Ovary (tissue), 9 donors: ENCODE results near the gene PARD3. TPM values are rescaled to one million over a fixed set of nuclear protein-coding genes. Genes with fewer than 3 reads are reported as not detected.

ENCODE experiments used
- DNase-seq, 5 donors: peaks; one replicate each; pipeline ENCODE4 v3.0.0-alpha.2; 2019 to 2020
- H3K27ac ChIP-seq, 2 donors: fragments of 200-600 bp; one replicate each; pipeline versions ENCODE4 v1.5.1 to v1.8.0; 2019 to 2022
- H3K27me3 ChIP-seq: fragments of 200-600 bp; one replicate; pipeline ENCODE4 v1.8.0; 2022
- H3K36me3 ChIP-seq: fragments of 200-600 bp; sonication (generic); one replicate; pipeline ENCODE4 v1.5.1; 2019
- H3K4me1 ChIP-seq: one replicate; pipeline ENCODE4 v1.8.1; 2013; ENCODE audit warnings: mild to moderate bottlenecking, moderate library complexity; ENCODE audit not compliant: insufficient read depth
- H3K4me3 ChIP-seq: fragments of 200-600 bp; sonication (generic); one replicate; pipeline ENCODE4 v1.5.1; 2017
- H3K9me3 ChIP-seq, 2 donors: fragments of 200-600 bp in 1 of 2; sonication (generic) in 1 of 2; one replicate each; pipeline versions ENCODE4 v1.5.1 to v1.8.1; 2013 to 2019; ENCODE audit warnings: mild to moderate bottlenecking in 1 of 2, moderate library complexity in 1 of 2
- EP300 ChIP-seq: sonication (generic); formaldehyde crosslinking; IDR thresholded peaks from one replicate; pipeline ENCODE4 v1.6.1; 2017; ENCODE audit warnings: antibody characterized with exemption
- POLR2A ChIP-seq: fragments of 450-650 bp; IDR thresholded peaks from one replicate; pipeline ENCODE4 v1.6.1; 2017; ENCODE audit warnings: antibody characterized with exemption, mild to moderate bottlenecking, moderate library complexity
- WGBS, 3 donors: extraction: QIAGEN DNeasy Blood & Tissue Kit in 1 of 3; methylation state at CpG; one replicate each; pipeline versions ENCODE4 v1.1.5 to v1.1.7; 2013 to 2017; 5-methylcytosine and 5-hydroxymethylcytosine counted together
- intact Hi-C, 4 donors: fragments of 100-400 bp; cut with DNase I; formaldehyde crosslinking; loops; one replicate each; pipeline versions ENCODE4 v1.11.0 to v1.15.1; 2022 to 2023
- polyA plus RNA-seq, 2 donors: library from polyadenylated mRNA; stranded (reverse); fragments of 200-250 nt in 1 of 2; fragments of 350-450 nt in 1 of 2; fragmentation: Illumina TruSeq in 1 of 2; extraction: RNeasy Lipid Tissue Mini Kit (QIAGEN cat#74804) in 1 of 2; gene quantifications; one replicate each; pipeline ENCODE4 v1.2.3, GENCODE V29; 2013 to 2014
- total RNA-seq, 7 donors: library from RNA; depleted of rRNA in 2 of 7; stranded (reverse); fragments of >200 nt in 2 of 7; fragmentation: NEBNext Ultra II Directional in 3 of 7; extraction: Animal tissue kit (Norgen Biotek cat#: 25700) in 3 of 7; gene quantifications; one replicate each; pipeline versions ENCODE4 v1.1.0 to v1.2.4, GENCODE V29; 2016 to 2023
- TF ChIP-seq, protein P1 (sequence below), 3 donors: fragments of 450-650 bp in 2 of 3; fragments of 200-600 bp in 1 of 3; IDR thresholded peaks; one replicate each; pipeline versions ENCODE4 v1.5.1 to v1.8.0; 2016 to 2022; ENCODE audit warnings: antibody characterized with exemption in 3 of 3, mild to moderate bottlenecking in 1 of 3
- donor health status: DM: no; HTN: no; CAD: no; lungs with moderate emphysema.
- donor health status: DM: no; HTN: no; CAD: no.
- donor health status: Bipolar disorder and iron deficiency.
- donor health status: DM: yes; HTN: yes; CAD: no.
- donor health status: DM: no; HTN: no; CAD: no.
- donor health status: DM: yes; HTN: yes; CAD: no.

PARD3 gene
- total and polyA plus RNA-seq, 9 donors: 31.8 to 92.3 (median 67.1) TPM

GRCh38 chr10:34812771-34813170 lies 2.3 kb downstream of the PARD3 start:
- Histone ChIP-seq H3K27ac (no peak overlapping the region), H3K9me3 (no peaks in the 10 kb centered on the region), H3K4me1 (peaks cover 24% of the 10 kb centered on the region)

GRCh38 chr10:34811968-34812514 lies 3.1 kb downstream of the PARD3 start:
- Histone ChIP-seq H3K36me3 (no peaks in the 10 kb centered on the region), H3K9me3 (no peaks in the 10 kb centered on the region), H3K27me3 (no peaks in the 10 kb centered on the region), H3K27ac (no peak overlapping the region), H3K4me1 (peaks cover 24% of the 10 kb centered on the region), H3K4me3 (no peak overlapping the region)
- no peak for DNase-seq
- intact Hi-C loops: loop anchor here (10.0 kb wide), 3 partner anchors 77 to 147 kb away; no protein-coding TSS in a partner anchor
- TF ChIP-seq, protein P1, sequence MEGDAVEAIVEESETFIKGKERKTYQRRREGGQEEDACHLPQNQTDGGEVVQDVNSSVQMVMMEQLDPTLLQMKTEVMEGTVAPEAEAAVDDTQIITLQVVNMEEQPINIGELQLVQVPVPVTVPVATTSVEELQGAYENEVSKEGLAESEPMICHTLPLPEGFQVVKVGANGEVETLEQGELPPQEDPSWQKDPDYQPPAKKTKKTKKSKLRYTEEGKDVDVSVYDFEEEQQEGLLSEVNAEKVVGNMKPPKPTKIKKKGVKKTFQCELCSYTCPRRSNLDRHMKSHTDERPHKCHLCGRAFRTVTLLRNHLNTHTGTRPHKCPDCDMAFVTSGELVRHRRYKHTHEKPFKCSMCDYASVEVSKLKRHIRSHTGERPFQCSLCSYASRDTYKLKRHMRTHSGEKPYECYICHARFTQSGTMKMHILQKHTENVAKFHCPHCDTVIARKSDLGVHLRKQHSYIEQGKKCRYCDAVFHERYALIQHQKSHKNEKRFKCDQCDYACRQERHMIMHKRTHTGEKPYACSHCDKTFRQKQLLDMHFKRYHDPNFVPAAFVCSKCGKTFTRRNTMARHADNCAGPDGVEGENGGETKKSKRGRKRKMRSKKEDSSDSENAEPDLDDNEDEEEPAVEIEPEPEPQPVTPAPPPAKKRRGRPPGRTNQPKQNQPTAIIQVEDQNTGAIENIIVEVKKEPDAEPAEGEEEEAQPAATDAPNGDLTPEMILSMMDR (IDR thresholded peaks at IDR 0.05): no peak
- 43 to 59% (median 56%) methylated on average over 1 of the region's 1 CpG for WGBS, 3 donors

More at GRCh38 chr10:34812771-34813170, 2.3 kb downstream of the PARD3 start:
- 63 to 66% (median 64%) methylated on average over 5 of the region's 5 CpGs for WGBS, 3 donors
- no peak for TF ChIP-seq EP300
- no peak for TF ChIP-seq POLR2A
- TF ChIP-seq, protein P1 (IDR thresholded peaks at IDR 0.05): no peak
- intact Hi-C loops: loop anchor here (10.0 kb wide), 3 partner anchors 78 to 148 kb away; no protein-coding TSS in a partner anchor
- Histone ChIP-seq H3K4me3 (peak overlapping the region; percentile 14), H3K36me3 (no peaks in the 10 kb centered on the region), H3K27me3 (no peaks in the 10 kb centered on the region)
- no peak for DNase-seq

- no peak for DNase-seq
- Histone ChIP-seq H3K27me3 (no peaks in the 10 kb centered on the region), H3K36me3 (no peaks in the 10 kb centered on the region), H3K4me1 (peaks cover 24% of the 10 kb centered on the region), H3K9me3 (no peaks in the 10 kb centered on the region), H3K27ac (no peak overlapping the region), H3K4me3 (no peak overlapping the region)
- WGBS, 3 donors: 82 to 86% (median 85%) methylated on average over 17 of the region's 17 CpGs
- TF ChIP-seq, protein P1 (IDR thresholded peaks at IDR 0.05): no peak
- TF ChIP-seq EP300 (no peak), POLR2A (no peak)
- intact Hi-C loops: loop anchor here (10.0 kb wide), 3 partner anchors 77 to 147 kb away; no protein-coding TSS in a partner anchor
Measured at GRCh38 chr10:34811126-34811967, 3.7 kb downstream of the PARD3 start.

DNA sequence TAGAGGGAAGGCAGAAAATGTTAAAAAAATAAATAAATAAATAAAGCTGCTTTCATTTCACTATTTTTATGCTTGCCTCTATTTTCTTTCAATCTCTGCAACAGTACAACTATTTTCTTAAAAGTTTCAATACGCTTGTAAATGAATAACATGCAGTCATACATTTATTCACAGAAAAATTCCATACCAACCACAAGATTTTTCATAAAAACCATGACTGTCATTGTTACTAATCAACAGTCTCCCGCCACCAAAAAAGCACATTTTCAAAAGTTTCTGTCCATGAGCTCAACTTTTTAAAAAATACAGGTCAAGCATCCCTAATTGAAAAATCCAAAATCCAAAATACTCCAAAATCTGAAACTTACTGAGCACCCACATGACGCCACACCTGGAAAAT lies 5.3 kb downstream of the PARD3 start:
- H3K4me3 ChIP-seq: no peak overlapping the region
- no peak overlapping the region for H3K27ac ChIP-seq

More for the DNA sequence above, 5.3 kb downstream of the PARD3 start:
- intact Hi-C loops: loop anchor here (10.0 kb wide), 3 partner anchors 75 to 145 kb away; no protein-coding TSS in a partner anchor
- H3K4me1 ChIP-seq: peaks cover 24% of the 10 kb centered on the region
- TF ChIP-seq, protein P1 (IDR thresholded peaks at IDR 0.05): no peak
- no peak for TF ChIP-seq EP300
- no peak for TF ChIP-seq POLR2A
- no peaks in the 10 kb centered on the region for H3K9me3 ChIP-seq
- no peak for DNase-seq
- H3K36me3 ChIP-seq: no peaks in the 10 kb centered on the region
- WGBS, 3 donors: 77 to 80% (median 78%) methylated on average over 3 of the region's 3 CpGs
- no peaks in the 10 kb centered on the region for H3K27me3 ChIP-seq
